Kidney epithelial cell (primary cell): ENCODE results near the gene FABP6. TPM values are rescaled to one million over a fixed set of nuclear protein-coding genes. Genes with fewer than 3 reads are reported as not detected.
"Not testable (repeated sequence)": the region's sequence is repeated elsewhere in the genome, so short reads cannot be mapped to it uniquely, and the experiment has no call there.

Source experiments
- DNase-seq: peaks from one replicate; pipeline ENCODE4 v3.0.0-alpha.2; 2010; ENCODE audit warnings: low read depth
- H3K27me3 ChIP-seq: 2 replicates; pipeline ENCODE4 v1.6.0; 2011; ENCODE audit warnings: low read length; ENCODE audit not compliant: control insufficient read depth, insufficient read depth
- H3K36me3 ChIP-seq: 2 replicates; pipeline ENCODE4 v1.5.1; 2011; ENCODE audit warnings: low read length; ENCODE audit not compliant: control insufficient read depth, insufficient read depth
- H3K4me3 ChIP-seq: 2 replicates; pipeline ENCODE4 v1.5.1; 2011; ENCODE audit warnings: low read depth, mild to moderate bottlenecking, control low read depth, low read length
- total RNA-seq: library from RNA; depleted of rRNA; stranded (reverse); fragments of >200 nt; gene quantifications from 2 replicates; pipeline ENCODE4 v1.2.3, GENCODE V29; 2015
- TF ChIP-seq, protein P1 (sequence below): IDR thresholded peaks from 2 replicates; pipeline ENCODE4 v1.5.1; 2011; ENCODE audit warnings: mild to moderate bottlenecking, moderate library complexity, low read length, control low read depth, inconsistent platforms; ENCODE audit not compliant: insufficient read depth, poor library complexity, severe bottlenecking

Gene FABP6
- total RNA-seq, 1 donor from 2014 or later = not detected

DNA sequence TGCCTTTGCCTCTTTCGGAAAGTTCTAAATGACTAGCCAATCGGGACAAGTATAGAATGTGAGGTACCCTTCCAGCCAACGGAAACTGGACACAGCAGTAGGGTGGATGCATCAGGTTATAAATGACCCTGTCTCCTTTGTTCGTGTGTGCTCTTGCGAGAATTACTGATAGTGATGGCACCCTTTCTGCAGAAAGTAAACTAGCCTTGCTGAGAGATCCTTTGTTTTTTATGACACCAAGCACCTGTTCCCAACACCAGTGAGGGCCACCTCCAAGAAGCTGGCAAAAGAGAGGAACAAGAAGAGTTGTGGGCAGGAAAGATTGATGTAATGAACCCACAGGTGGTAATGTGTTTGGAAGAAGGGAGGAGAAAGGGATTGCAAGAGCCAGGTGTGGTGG is 42.8 kb upstream of the FABP6 start:
- no peaks in the 10 kb centered on the region for H3K27me3 ChIP-seq
- TF ChIP-seq, protein P1, sequence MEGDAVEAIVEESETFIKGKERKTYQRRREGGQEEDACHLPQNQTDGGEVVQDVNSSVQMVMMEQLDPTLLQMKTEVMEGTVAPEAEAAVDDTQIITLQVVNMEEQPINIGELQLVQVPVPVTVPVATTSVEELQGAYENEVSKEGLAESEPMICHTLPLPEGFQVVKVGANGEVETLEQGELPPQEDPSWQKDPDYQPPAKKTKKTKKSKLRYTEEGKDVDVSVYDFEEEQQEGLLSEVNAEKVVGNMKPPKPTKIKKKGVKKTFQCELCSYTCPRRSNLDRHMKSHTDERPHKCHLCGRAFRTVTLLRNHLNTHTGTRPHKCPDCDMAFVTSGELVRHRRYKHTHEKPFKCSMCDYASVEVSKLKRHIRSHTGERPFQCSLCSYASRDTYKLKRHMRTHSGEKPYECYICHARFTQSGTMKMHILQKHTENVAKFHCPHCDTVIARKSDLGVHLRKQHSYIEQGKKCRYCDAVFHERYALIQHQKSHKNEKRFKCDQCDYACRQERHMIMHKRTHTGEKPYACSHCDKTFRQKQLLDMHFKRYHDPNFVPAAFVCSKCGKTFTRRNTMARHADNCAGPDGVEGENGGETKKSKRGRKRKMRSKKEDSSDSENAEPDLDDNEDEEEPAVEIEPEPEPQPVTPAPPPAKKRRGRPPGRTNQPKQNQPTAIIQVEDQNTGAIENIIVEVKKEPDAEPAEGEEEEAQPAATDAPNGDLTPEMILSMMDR = no peak
- DNase-seq = no peak
- no peak overlapping the region for H3K4me3 ChIP-seq
- H3K36me3 ChIP-seq = no peaks in the 10 kb centered on the region

DNA sequence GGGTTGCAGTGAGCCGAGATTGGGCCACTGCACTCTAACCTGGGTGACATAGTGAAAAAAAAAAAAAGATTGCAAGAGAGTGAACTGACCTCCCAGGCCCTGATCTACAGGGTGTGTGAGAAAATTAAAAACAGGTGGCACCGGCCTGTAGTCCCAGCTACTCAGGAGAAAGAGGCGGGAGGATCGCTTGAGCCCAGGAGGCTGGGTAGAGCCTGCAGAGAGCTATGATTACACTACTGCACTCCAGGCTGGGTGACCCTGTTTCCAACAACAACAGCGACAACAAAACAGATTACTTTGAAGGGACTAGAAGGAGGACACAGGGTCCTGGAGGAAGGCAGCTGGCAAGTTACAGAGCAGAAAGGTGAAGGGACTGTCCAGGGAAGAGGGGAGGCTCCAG is 42.2 kb upstream of the FABP6 start:
- no peaks in the 10 kb centered on the region for H3K27me3 ChIP-seq
- H3K4me3 ChIP-seq = no peak overlapping the region
- H3K36me3 ChIP-seq = no peaks in the 10 kb centered on the region
- no peak for DNase-seq
- TF ChIP-seq, protein P1 = no peak

DNA sequence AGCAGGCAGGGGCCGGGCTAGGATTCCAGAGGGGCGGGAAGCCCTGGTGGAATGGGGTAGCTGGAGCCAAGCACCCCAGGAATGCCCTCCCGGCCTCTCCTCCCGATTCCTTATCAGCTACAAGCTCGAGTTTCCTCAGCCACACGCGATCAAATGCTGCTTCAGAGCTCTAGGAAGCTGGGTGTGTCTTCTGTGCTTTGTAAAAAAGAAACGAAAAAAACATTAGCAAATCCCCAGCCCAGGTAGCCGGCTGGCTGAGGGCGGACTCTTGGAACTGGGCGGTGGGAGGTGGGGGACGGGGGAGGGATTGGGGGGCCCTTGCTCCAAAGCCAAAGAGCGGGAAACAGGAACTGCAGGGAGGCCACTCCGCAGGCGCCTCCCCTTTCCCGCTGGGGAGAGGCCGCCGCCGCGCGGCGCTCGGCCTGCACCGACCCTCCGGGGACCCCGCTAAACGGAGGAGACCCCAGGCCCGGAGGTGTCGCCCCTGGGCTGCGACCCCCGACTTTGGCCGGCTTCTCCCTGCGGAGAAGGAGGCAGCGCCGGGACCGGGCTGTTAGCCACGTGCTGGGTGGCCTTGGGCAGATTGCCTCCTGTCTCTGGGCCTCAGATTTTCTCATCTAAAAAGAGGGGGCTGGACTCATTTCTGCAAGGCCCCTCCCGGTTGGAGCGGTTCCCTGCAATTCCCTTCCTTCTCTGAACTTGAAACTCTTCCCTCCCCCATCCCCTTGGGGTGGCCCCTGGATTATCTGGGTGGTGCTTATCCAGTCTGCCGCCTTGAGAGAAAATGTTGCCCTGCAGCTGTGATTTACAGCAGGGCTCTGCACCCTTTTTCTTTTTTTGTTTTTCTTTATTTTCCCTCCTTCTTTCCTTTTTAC is 40.9 kb upstream of the FABP6 start:
- no peak for DNase-seq
- Histone ChIP-seq H3K36me3 (no peaks in the 10 kb centered on the region), H3K4me3 (peak overlapping the region; percentile 39), H3K27me3 (no peaks in the 10 kb centered on the region)
- TF ChIP-seq, protein P1 = peak; percentile 1

DNA sequence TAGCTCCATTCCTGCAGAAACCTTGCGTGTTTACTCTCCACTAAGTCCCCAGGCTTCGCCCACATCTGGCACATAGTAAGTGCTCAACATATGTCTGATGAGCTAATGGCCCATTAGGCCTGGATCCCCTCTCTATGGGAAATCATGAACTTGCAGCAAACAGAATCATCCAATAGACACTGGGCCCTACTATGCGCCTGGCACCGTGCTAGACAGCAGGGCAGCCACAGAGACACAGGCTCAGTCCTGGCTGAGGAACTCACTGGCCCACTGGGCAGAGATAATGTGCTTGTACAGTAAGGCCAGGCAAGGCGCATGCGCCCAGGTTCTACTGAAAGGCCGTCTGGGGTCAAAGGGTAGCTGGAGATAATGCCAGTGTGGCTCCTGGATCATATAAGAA is 36.9 kb upstream of the FABP6 start:
- Histone ChIP-seq H3K4me3 (no peak overlapping the region), H3K27me3 (no peaks in the 10 kb centered on the region), H3K36me3 (no peaks in the 10 kb centered on the region)
- no peak for DNase-seq
- TF ChIP-seq, protein P1 = no peak

DNA sequence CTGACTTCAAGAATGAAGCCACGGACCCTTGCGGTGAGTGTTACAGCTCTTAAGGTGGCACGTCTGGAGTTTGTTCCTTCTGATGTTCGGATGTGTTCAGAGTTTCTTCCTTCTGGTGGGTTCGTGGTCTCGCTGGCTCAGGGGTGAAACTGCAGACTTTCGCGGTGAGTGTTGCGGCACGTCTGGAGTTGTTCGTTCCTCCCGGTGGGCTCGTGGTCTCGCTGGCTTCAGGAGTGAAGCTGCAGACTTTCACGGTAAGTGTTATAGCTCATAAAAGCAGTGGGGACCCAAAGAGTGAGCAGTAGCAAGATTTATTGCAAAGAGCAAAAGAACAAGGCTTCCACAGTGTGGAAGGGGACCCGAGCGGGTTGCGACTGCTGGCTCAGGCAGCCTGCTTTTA is 36.2 kb upstream of the FABP6 start:
- H3K36me3 ChIP-seq, H3K27me3 ChIP-seq, H3K4me3 ChIP-seq, DNase-seq: not testable (repeated sequence)

DNA sequence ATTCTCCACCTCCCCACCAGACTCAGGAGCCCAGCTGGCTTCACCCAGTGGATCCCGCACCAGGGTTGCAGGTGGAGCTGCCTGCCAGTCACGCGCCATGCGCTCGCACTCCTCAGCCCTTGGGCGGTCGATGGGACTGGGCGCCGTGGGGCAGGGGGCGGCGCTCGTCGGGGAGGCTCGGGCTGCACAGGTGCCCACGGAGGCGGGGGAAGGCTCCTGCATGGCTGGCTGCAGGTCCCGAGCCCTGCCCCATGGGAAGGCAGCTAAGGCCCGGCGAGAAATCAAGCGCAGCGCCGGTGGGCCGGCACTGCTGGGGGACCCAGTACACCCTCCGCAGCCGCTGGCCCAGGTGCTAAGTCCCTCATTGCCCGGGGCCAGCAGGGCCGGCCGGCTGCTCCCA is 35.5 kb upstream of the FABP6 start:
- DNase-seq, H3K27me3 ChIP-seq, H3K36me3 ChIP-seq, H3K4me3 ChIP-seq: not testable (repeated sequence)

DNA sequence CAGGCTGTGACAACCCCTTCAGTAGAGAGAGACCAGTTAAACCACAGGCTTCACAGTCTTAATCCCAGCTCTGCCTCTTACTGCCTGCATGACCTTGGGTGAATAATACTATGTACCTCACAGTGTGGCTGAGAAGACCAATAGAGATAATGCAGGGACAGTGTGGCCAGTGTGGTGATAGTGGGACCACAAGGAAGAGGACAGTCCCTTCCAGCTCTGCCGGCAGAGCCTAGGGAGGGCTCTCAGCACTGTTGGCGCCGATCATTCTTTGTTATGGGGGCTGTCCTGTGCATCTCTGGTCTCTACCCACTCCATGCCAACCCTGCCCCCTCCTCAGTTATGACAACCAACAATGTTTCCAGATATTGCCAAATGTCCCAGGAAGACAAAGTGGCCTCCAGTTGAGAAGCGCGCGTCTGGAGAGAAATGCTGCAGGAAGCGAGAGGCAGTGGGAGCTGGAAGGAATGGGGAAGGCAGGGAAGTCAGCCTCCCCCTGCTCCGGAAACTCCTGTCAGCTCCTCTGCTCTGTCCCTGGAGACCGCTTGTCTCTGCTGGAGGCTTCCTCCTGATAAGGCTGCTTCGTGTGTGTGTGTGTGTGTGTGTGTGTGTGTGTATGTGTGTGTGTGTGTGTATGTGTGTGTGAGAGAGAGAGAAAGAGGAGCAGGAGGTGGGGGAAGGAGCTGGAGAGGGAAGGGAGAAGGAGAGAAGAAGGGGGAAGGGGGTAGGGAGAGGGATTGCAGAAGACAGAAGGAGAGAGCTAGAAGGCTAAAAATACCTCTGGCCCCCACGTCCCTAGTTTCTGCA is 31.8 kb upstream of the FABP6 start:
- no peak for DNase-seq
- H3K36me3 ChIP-seq = no peaks in the 10 kb centered on the region

More for the DNA sequence above, 31.8 kb upstream of the FABP6 start:
- H3K4me3 ChIP-seq = no peak overlapping the region
- TF ChIP-seq, protein P1 = no peak
- no peaks in the 10 kb centered on the region for H3K27me3 ChIP-seq
